GM18870 (cell line): ENCODE measurements around the gene G2E3.
"Not testable (repeated sequence)": the region's sequence is repeated elsewhere in the genome, so short reads cannot be mapped to it uniquely, and the experiment has no call there.

Experiments used
- ATAC-seq: cut with Tn5 transposase; IDR thresholded peaks from one replicate; pipeline ENCODE4 v1.9.1; 2021; ENCODE audit warnings: moderate library complexity; ENCODE audit not compliant: unreplicated experiment

The G2E3 gene

DNA sequence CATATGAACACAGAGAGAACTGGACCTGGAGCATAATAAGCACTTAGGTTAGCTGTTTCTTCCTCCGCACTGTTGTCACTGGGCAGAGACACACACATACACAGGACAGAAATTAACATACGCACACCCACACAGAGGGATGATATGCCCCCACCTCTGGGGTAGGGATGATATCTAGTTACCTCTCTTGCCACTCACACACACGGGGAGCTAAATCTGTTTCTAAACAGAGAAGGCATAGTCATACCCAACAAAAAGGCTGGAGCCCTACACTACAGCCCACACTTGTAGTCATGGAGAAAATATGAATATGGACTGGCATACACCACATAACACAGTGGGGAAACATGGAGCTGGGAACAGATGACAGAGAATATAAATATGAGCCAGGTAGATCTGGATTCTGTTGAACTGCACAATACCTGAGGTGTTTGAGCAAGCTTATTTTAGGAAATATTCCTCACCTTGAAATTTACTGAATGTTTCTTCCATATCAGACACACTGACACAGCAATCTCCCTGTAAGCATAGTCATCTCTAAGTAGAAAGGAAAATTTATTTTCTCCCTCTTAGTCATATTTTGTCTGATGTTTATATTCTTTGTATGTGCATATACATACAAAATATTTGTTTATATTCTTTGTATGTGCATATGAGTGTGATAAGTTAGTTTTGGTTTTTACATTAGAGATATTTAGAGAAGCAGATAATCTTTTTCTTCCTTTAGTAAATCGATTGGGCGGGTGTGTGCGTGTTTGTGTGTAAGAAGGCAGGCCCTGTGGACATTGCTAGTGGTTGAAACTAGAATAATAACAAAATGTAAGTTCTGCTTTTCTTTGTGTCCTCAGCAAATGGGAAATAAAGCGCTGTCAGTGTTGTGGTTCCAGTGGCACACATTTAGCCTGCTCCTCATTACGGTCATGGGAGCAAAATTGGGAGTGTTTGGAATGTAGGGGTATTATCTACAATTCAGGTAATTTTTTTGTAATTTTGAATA is 42.3 kb downstream of the G2E3 start:
- no peak for ATAC-seq

DNA sequence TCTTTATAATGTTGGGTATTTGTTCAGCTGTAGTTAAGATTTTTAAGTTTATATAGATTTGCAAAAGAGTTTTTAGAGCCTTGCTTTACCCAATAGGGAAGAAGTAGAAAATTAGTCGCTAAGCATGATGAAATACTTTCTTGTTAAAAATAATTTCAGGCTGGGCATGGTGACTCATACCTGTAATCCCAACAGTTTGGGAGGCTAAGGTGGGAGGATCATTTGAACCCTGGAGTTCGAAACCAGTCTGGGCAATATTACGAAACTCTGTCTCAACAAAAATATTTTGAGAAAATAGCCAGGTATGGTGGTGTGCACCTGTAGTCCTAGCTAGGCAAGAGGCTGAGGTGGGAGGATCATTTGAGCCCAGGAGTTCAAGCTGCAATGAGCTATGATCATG is 44.4 kb downstream of the G2E3 start:
- no peak for ATAC-seq

DNA sequence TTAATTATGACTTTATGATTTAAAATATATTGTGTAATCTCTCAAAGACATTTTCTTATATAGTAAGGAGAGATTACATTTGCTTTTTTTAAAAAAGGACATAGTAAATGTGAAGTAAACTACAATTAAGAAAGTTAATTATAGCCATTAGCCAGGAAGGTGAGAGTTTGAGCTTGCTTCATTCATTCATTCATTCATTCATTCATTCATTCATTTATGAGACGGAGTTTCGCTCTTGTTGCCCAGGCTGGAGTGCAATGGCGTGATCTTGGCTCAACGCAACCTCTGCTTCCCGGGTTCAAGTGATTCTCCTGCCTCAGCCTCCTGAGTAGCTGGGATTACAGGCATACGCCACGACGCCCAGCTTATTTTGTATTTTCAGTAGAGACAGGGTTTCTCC is 45.7 kb downstream of the G2E3 start:
- ATAC-seq = not testable (repeated sequence)

DNA sequence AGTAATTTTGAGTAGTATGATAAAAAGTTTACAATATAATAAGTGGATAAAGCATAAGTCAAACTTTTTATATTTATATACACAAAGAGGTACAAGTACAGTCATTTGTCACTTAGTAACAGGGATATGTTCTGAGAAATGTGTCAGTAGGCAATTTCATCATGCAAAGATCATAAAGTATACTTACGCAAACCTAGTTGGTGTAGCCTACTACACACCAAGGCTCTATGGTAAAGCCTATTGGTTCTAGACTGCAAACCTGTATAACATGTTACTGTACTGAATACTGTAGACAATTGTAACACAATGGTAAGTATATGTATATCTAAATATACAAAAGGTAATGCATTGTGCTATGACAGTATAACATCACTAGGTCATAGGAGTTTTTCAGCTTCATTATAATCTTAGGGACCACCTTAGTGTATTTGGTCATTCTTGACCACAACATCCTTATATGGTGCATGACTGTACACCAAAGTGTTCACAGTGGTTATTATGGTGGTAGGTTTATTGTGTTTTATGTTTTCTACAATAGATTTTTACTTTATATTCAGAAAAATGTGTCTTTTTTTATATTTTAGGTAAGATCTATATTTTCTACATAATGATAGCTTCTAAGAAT is 48.3 kb downstream of the G2E3 start:
- no peak for ATAC-seq

DNA sequence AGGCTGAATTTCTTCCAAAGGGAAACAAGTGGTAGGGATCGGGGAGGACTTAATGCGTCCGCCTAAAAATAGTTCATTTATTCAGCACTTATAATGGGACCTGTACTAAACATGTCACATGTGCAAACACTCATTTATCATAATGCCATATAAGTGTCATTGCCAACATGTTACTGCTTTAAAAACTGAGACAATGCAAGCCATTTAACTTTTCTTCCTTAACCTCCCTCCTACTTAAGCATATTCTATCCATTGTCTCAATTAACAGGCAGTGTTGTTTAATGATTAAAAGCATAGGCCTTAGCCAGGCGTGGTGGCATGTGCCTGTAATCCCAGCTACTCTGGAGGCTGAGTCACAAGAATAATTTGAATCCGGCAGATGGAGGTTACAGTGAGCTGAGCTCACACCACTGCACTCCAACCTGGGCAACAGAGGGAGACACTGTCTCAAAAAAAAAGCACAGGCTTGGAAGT is 49.6 kb downstream of the G2E3 start:
- ATAC-seq = no peak

DNA sequence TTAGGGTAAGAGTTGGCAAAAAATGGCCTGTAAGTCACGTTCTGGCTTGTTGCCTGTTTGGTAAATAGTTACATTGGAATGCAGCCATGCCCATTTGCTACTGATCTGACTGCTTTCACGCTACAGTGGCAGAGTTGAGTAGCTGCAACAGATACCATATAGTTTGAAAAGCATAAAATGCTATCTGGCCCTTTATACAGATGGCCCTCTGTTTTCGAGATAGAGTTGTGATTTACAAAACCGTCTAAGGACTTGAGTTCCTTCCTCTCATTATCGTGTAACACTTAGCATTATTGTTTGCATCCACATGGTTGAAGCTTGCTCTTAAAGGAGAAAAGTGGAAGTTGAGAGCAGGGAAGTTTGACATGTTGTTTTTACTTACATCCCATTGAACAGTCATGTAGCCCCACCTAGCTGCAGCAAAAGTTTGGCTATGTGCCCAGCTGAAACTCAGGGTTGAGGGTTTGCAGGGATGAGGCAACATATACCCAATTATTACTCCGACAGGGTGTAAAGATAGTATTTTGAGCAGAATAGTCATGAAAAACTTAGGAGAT is 51.9 kb downstream of the G2E3 start:
- no peak for ATAC-seq

DNA sequence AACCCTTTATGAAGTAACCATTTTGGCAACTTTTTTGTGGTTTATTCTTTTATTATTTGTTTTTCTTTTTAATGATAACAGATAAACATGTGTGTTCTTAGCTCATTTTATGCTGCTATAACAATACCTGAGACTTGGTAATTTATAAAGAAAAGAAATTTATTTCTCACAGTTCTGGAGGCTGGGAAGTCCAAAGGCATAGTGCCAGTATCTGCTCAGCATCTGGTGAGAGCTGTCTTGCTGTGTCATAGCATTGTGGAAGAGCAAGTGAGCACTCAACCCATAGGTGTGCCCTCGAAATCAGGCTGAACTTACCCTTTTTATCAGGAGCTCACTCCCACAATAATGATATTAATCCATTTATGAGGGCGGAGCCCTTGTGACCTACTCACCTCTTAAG is 55.2 kb downstream of the G2E3 start:
- no peak for ATAC-seq

DNA sequence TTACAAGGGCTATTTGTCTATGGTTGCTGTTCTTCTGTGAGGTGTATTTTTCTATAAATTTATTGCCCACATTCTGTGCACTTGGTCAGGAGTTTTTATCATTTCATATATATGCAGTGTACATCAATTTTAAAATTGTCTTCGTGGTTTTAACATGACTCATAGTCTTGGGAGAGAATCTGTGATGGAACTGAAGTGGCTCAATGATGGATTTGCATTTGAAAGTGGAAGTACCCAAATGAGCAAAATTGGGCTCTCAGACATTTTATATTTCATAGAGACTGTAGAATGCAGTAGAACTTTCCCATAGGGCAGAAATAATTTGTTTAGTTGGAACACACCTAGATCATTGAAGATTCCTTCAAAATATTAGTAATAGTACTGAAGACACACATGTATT is 61.2 kb downstream of the G2E3 start:
- peak; percentile 68 for ATAC-seq

DNA sequence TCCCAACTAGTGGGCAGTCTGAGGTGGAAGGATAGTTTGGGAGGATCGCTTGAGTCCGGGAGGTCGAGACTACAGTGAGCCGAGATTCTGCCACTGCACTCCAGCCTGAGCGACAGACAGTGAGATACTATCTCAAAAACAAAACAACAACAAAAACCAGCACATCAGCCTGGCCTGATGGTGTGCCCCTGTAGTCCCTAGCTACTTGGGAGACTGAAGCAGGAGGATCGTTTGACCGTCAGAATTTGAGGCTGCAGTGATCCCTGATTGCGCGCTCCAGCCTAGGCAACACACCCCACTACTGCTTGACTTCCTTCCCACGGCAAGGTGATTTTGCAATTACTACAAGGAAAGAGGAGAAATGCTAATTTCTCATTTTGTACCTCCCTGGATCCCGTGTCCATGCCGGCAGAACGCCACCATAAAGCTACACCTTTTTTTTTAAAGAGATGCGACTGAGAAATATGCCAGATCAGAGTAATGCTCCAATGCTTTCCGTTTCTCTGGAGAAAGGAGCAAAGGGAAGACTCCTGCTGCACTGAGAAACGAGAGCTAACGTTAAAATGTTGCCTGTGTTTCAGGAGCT is 62.5 kb downstream of the G2E3 start:
- ATAC-seq = peak; percentile 9

DNA sequence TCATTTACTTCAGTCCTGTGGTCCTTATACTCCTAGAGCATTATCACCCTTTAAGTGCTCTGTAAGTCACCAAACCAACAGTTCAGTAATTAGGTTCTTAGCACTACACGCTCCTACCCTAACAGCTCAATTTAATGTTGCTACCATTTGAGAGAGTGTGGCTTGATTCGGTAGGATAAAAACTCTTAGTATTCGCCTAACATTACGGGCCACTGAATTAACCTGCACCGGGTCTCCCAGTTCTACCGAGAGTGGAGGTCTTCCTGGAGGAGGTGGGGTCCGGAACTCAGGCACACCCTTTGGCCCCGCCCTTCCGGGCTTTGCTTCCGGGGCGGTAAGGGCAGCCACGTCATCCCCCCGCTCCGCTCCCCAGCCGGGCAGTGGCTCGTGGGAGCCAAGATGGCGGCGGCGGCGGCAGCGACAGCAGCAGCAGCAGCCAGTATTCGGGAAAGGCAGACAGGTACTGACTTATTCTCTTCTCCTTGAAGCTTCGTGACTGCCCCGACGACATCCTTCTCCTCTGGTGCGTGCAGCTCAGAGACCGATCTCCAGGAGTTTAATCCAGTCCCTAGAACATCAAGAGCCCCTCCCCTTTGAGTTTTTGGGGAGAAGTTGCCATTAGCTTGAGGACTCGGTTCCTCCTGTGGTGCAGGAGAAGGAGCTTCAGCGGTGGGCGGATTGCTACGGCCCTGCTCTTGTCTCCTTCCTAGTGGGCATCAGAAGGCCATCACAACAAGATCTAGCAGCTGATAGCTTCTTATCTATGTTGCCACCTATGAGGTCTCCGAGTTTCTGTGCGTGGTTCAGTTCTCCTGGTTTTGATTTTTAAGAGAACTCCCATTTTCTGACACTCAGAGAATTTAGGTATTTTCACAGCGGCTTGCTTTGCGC is 63.2 kb downstream of the G2E3 start, which contains the start of gene SCFD1:
SCFD1 (plus strand) TSS at position 380 of the 891 bp plus-strand sequence; CDS start at position 400, 20 bp downstream.
- ATAC-seq = peak; percentile 68

DNA sequence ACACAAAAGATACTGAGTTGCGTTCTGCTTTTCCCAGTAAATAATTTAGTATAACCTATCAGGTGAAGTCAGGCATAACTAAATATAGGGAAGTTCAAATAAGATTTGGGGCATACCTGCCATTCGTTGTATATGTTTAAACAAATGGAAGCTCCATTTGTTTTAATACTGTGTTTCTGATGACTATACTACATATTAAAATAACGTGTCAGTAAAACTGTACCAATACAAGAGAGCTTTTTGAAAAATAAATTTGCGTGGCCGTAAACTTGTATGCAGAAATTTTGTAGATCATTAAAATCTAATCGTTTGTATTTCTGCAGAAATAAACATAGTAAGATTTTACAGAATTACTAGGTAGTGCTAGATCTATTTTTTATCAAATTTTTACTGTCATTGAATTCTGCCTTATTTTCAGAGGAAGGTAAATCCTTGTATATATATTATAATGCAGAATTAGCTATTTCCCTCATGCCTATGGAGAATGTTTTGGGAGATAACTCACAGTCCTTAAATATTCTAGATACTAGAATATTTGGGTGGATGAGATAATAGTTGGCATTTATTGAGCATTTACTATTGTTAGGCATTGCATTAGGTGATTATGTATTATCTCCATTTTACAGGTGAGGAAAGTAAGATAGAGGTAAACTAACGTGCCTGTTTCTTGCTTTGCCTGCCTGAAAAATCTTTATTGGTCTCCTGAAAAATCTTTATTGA is 64.6 kb downstream of the G2E3 start:
- no peak for ATAC-seq

DNA sequence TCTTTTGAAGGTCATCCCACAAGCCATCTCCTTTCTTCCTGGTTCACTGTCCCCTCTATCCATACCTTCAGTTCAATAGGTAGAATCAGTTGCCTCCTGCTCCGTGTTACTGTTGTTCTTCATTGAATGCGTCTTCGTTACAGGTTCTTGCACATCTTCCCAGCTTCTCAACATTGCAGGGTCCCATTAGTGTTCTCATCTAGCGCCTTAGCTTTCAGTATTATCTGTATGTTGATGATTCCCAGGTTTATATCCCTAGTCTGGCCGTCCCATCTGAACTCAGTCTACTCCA is 65.1 kb downstream of the G2E3 start:
- ATAC-seq = no peak

DNA sequence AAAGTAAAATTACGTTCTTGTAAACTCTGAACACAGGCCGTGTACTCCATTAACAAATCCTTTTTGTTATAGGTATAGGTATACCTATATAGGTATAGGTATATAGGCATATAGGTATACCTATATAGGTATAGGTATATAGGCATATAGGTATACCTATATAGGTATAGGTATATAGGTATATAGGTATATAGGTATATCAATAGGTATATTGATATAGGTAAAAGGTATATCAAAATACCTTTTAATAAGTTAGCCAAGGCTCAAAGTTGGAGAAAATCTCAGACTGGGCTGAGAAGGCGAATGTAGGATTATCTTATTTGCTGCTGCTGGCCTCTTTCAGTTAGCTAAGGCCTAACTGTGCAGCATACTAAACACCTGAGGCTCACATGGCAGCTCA is 66.6 kb downstream of the G2E3 start:
- ATAC-seq = no peak

DNA sequence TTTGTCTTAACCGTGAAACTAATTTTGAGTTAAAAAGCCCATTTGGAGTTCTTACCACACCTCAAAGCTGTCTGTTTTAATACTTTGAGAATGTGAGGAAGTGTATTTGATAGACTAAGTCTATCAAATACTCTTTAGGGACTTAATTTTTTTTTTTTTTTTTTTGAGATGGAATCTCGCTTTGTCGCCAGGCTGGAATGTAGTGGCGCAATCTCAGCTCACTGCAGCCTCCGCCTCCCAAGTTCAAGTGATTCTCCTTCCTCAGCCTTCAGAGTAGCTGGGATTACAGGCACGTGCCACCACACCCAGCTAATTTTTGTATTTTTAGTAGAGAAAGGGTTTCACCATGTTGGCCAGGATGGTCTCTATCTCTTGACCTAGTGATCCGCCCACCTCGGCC is 70.5 kb downstream of the G2E3 start:
- not testable (repeated sequence) for ATAC-seq

DNA sequence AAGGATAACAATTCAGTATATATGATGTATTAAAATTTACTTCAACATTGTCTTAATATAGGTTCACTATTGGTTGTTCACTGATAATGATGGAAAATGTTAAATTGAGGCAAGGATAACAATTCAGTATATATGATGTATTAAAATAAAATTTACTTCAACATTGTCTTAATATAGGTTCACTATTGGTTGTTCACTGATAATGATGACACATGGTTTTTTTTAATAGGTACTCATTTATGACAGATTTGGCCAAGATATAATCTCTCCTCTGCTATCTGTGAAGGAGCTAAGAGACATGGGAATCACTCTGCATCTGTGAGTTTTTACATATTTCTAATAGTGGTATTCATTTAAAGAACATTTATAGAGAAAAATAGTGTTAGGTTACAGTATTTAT is 71.3 kb downstream of the G2E3 start:
- no peak for ATAC-seq

DNA sequence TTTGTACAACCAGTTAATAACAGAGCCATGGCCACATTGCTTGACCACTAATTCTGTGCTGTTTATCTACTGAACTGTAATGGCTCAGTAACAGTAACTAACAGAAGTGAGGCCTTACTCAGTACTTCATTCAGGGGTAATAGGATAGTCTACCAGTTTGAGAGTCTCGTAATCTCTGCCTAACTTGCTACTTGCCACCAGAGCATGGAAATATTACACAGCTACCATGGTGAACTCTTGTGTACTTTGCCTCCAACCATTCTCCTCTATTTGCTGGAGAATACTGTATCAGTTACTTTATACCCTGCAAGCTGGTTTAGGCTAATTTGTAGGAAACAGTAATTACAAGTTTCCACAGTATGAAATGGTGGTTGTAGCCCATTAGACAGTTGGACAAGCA is 73.8 kb downstream of the G2E3 start:
- ATAC-seq = no peak

DNA sequence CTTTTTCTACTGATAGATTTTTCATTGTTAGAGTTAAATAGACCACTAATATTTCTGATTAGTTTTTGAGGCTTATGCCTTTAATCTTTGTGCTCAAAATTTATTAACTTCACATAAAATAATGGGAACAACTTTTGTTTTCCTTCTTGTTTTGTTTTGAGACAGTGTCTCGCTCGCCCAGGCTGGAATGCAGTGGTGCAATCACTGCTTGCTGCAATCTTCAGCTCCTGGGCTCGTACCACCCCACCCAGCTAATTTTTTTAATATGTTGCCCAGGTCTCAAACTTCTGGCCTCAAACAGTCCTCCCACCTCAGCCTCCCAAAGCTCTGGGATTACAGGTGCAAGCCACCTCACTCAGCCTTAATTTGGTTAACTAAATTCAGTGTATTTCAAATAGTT is 80.0 kb downstream of the G2E3 start:
- no peak for ATAC-seq

DNA sequence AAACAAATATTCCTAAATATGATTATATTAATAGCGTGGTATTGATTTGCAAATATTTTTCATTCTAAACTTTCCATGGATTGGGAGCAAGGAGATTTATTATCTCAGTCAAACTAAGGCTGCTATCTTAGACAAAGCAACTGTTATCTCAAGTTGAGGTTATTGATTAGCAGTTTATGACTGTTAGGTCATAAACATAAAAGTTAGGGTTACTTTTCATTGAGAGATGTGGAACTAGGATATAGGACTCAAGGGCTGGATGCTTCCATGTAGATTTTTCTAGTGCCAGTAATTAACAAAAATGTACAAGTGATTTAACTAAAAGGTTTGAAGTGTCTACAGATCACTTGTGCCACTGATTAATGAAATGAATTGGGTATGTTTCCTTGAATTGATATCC is 82.2 kb downstream of the G2E3 start:
- no peak for ATAC-seq

DNA sequence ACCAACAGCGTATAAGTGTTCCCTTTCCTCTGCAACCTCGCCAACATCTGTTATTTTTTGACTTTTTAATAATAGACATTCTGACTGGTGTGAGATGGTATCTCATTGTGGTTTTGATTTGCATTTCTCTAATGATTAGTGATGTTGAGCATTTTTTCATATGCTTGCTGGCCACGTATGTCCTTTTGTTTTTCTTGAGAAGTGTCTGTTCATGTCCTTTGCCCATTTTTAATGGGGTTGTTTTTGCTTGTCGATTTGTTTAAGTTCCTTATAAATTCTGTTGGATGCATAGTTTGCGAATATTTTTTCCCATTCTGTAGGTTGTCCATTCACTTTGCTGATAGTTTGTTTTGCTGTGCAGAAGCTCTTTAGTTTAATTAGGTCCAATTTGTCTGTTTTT is 85.5 kb downstream of the G2E3 start:
- ATAC-seq = not testable (repeated sequence)

DNA sequence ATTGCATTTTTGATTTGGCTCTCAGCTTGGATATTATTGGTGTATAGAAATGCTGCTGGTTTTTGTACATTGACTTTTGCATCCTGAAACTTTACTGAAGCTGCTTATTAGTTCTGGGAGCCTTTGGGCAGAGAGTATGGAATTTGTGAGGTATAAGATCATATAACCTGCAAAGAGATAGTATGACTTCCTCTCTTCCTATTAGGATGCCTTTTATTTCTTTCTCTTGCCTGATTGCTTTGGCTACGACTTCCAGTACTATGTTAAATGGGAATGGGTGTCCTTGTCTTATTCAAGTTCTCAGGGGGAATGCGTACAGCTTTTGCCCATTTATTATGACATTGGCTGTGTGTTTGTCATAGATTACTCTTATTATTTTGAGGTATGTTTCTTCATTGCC is 86.6 kb downstream of the G2E3 start:
- ATAC-seq = no peak
